GM18870 (cell line): ENCODE measurements around the gene SVIL.
"Not testable (repeated sequence)": the region's sequence is repeated elsewhere in the genome, so short reads cannot be mapped to it uniquely, and the experiment has no call there.

Experiments used
- ATAC-seq: cut with Tn5 transposase; IDR thresholded peaks from one replicate; pipeline ENCODE4 v1.9.1; 2021; ENCODE audit warnings: moderate library complexity; ENCODE audit not compliant: unreplicated experiment

The SVIL gene

GRCh38 chr10:29546773-29547313 is 87.9 kb downstream of the SVIL start:
- ATAC-seq: no peak

DNA sequence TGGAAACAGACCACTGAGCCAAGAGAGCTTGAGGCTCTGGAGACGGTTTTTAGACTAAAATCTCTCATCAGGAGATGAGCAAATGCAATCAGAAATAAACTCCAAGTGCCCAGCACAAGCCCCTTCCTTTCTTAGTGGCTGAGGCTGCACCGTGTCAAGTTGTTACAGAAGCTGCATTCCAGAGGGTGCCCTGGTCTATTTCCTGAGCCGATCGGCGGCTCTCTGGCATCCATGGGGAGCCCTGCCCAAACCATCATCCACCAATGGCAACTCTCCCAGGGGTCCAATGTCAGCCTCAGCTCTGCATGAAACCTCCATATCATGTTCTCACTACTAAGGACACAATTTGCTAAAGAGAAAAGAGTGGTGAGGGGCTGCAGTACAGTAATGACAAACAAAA is 89.6 kb downstream of the SVIL start:
- ATAC-seq: no peak

DNA sequence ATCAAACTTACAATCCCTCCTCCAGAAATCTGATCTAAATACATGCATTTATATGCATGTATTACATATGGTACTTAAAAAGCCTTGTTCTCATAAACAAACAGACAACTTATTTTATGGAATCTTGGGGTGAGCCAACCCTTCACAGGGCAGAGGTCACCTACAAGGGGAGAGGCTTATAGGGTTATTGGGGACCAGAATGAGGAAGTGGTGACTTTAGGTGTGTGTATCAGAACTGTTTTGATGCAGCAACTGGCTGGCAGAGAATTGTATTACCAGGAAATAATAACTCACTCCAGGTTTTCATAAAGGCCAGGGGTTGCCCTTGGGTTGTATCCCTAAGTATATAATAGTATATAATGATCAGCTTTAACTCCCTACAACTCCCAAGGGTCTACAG is 91.1 kb downstream of the SVIL start:
- no peak for ATAC-seq

DNA sequence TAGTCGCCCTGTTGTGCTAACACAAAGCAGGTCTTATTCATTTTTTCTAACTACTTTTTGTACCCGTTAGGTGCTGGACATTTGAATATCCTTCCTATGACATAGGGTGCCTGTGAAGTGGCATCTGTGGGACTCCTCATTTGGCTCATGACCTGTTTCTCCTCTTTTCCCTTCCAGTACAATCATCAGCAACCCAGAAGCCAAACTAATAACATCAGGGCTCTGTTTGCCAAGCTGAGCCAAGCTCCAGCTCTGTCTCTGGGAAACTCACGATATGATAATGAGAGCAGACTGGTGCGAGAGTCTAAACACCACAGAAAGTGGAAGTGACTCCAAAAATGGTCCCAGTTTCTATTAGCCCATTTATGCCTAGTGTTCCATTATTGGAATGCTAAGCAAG is 92.0 kb downstream of the SVIL start:
- no peak for ATAC-seq

DNA sequence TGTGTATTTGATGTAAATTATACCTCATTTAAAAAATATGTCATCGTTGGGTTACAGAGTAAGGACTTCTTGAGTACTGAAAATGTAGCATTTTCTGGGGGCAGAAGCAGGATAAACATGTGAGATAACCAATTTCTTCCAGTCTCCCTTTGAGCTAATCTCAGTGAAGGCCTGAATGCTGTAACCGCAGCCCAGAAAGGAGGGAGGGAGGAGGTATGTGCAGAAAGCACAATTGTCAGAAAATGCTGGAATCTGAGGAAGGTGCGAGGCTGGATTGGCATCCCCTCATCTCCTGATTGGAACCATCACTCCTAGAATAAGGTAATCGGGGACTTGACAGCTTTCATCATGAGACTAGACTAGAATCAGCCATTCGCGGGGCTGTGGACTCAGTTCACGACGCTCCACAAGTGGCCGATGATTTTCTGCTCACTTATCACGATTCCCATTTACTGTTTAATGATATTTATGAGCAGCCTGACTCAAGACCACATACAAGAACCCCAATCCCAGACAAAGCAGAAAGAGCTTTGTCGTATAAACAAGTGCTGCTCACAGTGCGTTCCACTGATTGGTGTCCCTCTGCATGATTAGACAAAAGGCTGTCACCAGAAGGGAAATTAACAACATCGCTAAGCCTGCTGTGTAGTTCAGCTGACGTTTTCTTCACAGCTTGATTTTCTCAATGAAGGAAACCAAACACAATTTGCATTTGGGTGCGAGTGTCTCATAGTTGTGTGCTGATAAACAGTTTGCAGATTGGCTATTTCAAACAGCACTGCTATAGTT is 93.2 kb downstream of the SVIL start:
- ATAC-seq: no peak

GRCh38 chr10:29540016-29540415 is 94.8 kb downstream of the SVIL start:
- ATAC-seq: no peak

GRCh38 chr10:29539412-29539811 is 95.4 kb downstream of the SVIL start:
- no peak for ATAC-seq

DNA sequence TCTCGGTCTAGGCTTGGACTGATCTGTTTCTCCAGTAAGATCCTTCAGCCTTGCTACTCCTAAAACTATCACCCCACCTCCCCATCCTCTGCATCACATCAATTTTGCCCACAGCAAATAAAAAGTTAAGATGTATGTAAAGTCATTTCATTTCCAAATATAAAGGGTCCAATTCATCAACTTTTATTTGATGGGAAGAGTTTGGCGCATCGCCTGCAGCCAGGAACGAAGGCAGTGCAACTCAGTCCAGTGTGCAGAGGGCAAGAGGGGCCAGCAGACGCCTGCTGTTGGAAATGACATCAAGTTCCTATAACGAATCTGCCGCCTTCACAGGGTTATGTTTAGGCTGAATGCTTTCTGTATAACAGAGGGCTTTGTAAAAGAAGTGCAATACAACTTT is 97.0 kb downstream of the SVIL start:
- ATAC-seq: no peak

- not testable (repeated sequence) for ATAC-seq
These were observed 98.1 kb downstream of the SVIL start for GRCh38 chr10:29536691-29537090.

DNA sequence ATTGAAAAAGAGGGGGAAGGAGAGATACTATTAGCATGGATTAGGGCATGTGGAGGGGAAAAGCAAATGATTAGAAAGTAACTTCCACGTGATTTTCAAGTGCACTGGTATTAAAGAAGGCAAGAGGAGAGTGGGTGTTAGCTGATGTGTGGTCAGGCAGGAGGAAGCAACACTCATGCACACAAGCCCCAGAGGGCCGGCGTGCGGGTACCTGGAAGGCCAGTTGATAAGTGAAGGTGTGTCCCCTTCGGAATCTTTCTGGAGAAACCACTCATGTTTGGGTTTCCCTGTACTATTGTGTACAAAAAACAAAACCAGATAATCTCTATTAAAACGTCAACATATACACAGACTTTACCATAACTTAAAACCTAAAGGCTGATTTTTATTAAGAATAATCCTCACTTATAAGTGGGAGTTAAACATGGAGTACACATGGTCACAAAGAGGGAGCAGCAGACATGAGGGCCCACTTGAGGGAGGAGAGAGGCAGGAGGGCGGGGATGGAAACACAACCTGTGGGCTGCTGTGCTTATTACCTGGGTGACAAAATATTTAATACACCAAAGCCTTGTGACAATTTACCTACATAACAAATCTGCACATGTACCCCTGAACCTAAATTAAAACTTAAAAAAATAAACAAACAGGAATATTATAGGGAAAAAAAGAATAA is 98.9 kb downstream of the SVIL start:
- no peak for ATAC-seq

GRCh38 chr10:29535012-29535777 is 99.6 kb downstream of the SVIL start:
- no peak for ATAC-seq

DNA sequence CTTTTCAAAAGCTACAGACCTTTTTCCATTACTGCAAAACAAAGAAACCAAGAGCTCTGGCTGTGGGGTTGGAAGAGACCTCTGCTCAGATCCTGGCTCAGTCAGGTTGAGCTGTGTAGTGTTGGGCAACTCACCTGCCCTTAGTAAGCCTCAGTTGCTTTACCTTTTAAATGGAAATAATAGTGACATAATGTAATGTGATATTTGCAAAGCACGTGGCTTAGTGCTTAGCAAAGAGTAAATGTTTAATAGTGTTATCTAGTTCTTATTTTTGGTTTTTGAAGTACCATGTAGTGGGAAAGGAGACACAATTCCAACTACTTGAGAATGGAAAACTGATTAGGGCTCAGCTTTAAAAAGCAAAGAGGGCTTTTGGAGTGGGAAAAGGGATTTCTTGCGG is 100.2 kb downstream of the SVIL start:
- no peak for ATAC-seq

GRCh38 chr10:29533696-29534285 is 101.0 kb downstream of the SVIL start:
- no peak for ATAC-seq

DNA sequence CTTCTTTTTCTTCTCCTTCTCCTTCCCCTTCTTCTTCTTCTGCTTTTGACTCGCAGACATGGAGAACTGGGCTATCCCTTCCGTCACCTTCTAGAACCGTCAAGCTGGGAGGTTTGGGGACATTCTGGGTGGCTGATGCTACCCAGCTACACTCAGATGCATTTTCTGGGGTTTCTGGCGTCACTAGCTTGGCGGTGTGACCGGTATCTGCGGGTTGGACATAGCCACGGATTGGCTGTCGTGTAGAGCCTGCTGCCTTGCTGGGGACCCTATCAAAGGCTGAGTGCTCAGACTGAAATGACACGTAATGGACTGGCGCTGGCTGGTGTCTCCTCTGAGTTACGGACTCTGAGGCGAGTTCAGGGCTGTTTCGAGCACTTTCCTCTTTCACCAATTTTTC is 101.7 kb downstream of the SVIL start:
- ATAC-seq: no peak

DNA sequence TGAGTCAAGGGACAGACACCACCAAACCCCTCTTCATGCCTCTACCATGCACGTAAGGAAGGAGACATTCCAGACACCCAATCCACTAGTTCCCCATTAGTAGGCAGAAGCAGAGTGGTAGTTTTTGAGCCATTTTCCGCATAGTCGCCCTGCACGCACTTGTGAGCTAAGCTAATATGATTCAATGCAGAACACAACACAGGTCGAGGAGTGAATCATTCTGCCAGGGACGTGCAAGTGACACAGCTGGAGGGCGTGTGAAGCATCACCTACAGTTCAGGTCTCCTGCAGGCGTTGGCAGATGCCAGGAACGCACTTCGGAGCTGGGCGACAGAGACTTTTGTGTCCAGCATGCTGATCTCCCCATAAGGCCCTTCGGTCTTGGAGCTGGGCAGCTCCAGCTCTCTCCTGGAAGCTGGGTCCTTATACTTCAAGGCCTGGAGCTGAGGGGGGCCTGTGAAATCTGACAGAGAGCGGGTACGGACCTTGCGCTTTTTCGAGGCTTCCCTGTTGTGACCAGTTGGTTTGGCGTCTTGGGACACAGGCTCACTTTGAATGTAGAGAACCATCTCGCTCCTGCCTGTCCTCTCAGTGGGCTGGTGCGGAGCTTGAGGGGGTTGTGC is 102.4 kb downstream of the SVIL start:
- no peak for ATAC-seq

DNA sequence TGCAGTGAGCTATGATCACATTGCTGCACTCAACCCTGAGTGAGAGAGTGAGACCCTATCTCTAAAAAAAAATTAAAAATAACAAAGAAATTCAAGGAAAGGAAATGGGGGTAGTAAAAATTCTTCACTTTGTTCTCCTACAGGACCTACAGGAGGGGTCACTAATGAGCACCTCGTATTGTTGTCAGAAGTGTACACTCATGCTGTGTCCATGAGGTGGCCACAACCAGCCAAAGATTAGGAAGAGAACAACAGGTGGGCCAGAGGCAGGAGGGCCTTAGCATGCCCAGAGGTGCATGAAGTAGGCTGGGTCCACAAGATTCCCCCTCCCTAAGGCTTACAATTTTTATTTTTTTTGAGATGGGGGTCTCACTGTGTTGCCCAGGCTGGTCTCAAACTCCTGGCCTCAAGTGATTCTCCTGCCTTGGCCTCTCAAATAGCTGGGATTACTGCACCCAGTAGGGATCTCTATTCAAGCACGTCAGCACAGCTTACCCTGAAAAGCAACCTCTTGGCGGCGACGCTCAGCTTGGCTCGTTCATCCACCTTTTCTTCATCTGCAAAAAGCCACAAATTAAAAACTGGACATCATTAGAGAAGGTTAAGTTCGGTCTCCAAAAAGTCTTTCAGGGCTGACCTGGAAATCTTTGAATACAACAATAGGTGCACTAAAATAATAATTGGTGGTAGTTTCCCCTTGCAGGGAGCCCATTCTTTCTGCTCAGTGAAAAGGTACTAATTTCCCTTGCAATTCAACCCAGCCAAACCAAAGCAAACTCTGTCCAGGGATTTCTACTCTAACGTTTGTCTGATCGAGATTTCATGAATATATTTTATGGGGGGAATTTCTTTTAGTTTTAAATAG is 104.4 kb downstream of the SVIL start:
- no peak for ATAC-seq

- ATAC-seq: no peak
These were observed 105.6 kb downstream of the SVIL start for GRCh38 chr10:29529146-29529545.

- no peak for ATAC-seq
These were observed 109.0 kb downstream of the SVIL start for GRCh38 chr10:29525762-29526161.

DNA sequence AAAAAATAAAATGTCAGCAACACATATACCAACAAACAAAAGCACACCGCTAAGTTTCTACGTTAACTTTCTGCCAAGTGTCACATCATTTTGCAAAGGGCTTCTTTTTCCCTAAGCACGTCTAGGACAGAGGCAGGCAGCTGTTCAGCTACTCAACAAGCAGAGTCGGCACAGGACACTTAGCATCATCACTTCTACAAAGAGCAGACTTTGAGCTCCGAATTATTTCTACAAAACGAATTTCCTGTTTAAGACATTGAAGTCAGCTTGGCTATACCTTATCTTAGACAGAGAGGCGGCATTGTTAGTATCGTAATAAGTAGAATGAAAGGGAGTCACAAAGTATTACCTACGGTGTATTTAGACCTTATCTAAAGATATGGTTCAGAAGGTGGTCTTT is 110.1 kb downstream of the SVIL start:
- no peak for ATAC-seq

GRCh38 chr10:29524294-29524693 is 110.5 kb downstream of the SVIL start:
- no peak for ATAC-seq
